Ammon's horn (tissue), 1 donor: ENCODE results near the gene ARHGDIB.

Experiments used
- DNase-seq: peaks from one replicate; pipeline ENCODE4 v3.0.0-alpha.2; 2016; ENCODE audit warnings: low spot score

The ARHGDIB gene

DNA sequence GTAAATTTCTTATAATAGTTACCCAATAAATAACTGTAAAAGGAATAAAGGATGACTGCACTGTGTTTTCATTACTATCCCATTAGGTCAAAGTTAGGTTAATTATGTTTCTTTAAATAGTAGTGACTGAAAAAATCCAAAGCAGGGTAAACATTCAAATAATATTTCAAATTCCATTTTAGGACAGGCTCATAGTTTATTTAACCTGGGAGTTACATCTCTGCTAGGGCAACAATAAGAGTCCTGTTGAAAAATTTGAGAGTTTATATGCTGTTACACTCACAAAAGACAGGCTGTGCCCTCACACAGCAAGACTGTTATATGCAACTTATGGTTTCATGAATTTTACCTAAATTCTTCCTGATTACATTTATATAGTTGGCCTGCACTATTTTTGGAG is 31.1 kb downstream of the ARHGDIB start:
- no peak for DNase-seq

DNA sequence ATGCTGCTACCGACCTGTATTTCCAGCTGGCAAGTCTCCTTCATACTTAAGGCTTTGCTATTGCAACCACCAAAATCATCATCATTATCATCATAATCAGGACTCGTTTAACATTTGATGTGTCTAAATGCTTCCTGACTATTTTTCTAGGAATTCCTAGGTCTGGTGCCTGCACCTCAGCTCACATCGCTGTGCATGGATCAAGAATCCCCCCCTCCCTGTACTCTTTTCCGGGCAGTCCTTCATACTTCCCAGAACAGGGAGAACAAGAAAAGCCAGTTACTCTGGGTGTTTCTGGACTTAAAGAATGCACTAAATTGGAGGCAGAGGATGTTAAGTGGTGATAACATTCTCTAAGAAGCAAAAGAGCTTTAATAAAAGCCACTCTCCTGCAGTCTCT is 32.5 kb downstream of the ARHGDIB start:
- no peak for DNase-seq

DNA sequence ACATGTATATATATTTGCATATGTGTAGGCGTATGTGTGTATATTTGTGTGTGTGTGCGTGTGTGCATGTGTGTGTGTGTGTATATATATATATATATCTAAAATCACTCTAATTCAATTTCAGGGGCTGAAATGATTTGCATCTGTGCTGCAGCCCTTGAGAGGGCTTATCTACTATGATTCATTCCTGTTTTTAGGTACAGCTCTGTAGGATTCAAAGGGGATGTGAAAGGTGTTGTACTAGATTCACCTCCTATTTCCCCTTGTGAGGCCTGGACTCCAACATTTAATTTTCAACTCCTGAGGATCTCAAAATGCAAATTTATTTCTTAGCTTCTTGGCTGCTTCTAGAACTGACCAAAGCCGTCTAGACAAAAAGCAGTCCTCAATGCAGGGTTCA is 34.1 kb downstream of the ARHGDIB start:
- no peak for DNase-seq

DNA sequence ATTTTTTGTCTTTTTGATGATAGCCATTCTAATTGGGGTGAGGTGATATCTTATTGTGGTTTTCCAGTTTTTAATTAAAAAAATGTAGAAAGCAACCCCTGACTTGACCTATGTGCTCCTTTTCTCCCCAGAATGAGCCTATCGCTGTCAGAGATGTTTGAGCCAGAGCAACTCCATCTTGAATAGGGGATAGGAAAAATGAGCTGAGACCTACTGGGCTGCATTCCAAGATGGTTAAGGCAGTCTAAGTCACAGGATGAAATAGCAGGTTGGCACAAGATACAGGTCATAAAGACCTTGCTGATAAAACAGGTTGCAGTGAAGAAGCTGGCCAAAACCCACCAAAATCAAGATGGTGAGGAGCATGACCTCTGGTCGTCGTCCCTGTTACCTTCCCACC is 36.9 kb downstream of the ARHGDIB start:
- no peak for DNase-seq

DNA sequence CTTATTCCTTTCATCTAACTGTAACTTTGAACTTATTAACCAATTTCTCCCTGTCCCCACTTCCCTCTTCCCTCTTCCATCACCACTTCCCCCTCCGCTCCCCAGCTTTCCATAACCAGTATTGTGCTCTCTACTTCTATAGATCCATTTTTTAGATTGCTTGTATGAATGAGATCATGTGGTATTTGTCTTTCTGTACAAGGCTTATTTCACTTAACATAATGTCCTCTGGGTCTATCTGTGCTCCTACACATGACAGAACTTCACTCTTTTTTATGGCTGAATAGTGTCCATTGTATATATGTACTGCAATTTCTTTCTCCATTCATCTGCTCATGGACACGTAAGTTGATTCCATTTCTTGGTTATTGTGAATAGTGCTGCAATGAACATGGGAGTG is 37.5 kb downstream of the ARHGDIB start:
- DNase-seq, result no peak

DNA sequence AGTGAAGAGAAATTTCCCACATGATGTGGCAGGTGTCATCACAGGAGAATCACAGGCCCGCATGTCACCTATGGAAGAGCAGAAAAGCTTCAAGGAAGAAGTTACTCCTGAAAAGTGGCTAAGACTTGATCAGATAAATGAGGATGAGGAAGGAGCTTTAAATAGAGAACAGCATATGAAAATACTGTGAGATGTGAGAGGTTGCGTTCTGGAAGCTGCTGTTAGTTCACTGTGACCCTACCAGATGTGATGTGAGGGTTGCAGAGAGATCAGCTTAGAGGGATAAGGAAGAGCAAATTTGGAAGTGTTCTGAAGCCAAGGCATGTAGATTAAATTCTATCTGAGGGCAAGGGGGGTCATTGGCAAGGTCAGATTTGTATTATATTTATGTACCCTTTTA is 40.2 kb downstream of the ARHGDIB start:
- DNase-seq, result no peak

DNA sequence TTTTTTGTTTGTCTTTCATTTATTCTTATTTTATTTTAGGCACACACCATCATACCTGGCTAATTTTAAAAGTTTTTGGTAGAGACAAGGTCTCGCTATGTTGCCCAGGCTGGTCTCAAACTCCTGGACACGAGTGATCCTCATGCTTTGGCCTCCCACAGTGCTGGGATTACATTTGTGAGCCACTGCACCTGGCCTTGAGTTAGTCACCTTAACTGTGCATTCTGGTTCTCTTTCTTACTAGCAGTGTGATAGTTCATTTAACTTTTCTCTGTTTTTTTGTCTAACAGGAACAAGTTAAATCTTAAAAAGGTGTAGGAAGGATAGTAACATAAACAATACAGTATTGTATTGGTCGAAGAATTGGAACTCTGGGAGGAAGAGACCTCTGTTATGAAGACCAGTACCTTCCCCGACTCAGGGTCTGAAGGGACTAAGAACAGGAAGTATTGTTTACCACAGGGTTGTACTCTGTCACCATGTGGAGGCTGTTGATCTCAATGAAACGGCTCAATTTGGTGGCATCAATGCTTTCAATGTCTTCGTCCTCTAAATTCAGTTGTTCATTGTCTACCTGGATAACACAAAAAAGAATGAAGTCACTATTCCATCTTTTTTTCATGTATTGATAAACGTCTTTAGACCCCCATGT is 40.8 kb downstream of the ARHGDIB start:
- no peak for DNase-seq

DNA sequence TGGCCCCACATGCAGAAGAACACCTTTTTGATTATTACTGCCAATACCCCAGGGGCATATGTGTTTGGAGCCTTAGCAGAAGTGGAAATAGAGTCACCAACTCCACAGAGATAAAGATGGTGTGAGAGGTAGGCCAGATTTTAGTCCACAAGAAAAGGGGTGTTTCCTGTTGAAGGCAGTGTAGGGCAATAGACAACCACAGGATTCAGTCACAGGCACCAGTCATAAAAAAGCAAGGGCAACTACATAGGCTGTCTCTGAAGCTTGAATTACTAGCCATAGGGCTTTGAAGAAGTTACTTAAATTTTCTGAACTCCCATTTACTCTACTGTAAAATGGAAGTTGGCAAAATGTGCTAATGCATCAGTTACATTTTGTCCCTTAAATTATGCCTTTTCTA is 41.9 kb downstream of the ARHGDIB start:
- no peak for DNase-seq

DNA sequence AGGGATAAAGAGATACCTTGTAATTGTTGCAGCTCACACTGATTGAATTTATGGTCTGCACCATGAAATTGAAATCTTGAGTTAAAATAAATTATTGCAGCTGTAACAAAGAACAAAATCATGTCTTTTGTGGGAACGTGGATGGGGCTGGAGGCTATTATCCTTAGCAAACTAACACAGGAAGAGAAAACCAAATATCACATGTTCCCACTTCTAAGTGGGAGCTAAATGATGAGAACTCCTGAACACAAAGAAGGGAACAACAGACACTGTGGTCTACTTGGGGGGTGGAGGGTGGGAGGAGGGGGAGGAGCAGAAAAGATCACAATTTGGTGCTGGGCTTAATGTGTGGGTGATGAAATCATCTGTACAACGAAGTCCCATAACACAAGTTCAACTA is 45.7 kb downstream of the ARHGDIB start:
- DNase-seq, result no peak

DNA sequence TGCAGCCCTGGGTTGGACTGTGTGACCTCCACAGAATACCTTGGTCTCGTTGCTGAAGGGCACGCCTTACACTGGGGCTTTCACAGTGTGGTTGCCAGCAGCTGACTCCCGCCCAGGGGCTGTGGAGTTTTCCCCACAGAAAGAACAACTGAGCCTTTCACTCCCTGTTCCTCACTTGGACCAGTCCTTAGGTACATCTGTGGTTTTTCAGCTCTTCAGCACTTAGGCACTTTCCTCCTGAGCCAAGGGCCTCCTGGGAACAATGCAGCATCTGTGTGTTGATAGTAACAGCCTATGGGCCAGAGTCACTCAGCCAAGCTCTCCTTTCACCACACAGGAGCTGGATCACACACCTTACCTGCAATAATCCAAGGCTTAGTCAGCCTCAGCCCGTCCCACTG is 48.0 kb downstream of the ARHGDIB start:
- DNase-seq, result no peak

DNA sequence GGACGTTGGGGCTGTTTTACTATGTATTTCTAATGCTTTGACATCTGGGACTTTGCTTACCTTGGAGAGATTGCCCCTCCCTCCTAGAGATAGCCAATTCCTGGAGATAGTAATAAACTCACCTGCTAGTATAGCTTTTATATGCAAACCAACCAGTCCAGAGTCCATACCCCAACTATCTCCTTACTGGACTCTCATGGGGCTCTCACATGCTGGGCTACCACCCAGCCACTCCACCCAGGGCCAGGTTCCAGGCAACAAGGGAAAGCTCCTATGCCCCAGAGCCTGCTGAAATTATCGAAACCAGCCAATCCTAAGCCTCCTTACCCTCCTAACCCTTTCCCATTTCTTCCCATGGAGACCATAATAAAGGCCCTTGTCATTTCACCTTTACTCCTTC is 50.3 kb downstream of the ARHGDIB start:
- no peak for DNase-seq

DNA sequence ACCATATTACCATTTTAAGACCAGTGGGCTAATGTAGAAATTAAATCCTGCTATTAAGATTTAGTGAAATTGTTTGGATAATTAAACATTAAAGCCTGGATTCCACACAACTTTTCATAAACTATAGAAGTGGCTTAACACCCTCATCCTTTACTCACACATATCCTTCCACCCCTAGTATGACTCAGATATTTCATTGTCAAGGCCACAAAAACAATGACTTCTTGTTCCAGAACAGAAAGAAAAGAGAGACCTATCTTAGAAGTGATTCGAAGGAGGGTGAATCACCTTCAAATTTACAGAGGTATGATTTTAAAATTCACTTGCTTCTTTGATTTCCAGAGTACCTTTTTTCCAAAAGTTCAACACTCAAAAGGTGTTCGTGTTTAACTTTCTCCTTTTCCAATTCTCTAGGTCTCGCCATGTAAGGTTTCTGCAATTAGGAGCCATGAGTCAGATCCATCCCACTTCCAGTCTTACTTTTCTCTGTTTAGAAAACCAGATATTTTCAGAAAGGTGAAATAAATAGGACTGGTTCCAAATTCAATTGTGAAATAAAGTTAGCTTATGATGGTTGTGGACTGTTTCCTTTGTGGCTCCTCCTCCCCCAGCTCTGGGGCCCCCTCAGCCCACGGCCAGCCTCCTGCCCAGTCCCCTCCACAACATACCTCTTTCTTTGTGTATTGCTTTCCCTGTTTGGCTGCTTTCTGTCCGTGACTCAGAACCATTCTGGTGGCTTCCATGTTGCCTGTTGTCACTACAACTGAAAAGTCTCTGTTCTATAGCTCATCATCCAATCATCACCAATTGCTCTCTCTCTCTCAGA is 51.1 kb downstream of the ARHGDIB start:
- no peak for DNase-seq

DNA sequence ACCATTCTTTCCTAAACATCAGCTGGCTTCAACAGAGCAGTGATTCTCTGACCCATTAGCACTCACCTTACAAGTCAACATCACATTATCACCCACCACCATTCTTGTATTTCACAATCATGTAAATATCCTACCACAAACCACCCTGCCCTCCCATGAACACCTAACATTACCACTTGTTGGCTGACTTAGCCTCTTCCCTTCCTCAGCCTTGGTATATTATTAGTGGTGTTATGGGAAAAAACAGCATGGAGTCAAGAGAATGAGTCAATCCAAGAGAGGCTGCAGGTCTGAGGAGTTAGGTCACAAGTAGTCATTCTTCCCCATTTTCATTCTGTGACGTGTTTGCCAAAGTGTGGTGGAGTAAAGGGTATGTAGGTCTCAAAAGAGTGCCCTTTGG is 53.4 kb downstream of the ARHGDIB start:
- DNase-seq, result no peak

DNA sequence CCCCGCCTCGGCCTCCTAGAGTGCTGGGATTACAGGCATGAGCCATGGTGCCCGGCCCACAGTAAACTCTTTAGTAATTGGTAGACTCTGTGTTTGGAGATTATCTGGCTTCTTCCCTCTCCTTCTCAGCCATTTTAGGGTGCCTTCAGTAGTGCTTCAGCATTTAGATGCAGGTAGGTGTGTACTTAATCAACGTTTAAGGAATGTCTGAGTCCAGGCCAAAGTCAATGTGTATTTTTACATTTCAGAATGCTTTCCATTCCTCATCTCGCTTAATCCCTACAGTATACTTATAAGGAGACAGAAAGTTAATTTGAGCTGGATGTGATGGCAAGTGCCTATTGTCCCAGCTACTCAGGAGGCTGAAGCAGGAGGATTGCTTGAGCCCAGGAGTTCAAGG is 55.3 kb downstream of the ARHGDIB start:
- no peak for DNase-seq

DNA sequence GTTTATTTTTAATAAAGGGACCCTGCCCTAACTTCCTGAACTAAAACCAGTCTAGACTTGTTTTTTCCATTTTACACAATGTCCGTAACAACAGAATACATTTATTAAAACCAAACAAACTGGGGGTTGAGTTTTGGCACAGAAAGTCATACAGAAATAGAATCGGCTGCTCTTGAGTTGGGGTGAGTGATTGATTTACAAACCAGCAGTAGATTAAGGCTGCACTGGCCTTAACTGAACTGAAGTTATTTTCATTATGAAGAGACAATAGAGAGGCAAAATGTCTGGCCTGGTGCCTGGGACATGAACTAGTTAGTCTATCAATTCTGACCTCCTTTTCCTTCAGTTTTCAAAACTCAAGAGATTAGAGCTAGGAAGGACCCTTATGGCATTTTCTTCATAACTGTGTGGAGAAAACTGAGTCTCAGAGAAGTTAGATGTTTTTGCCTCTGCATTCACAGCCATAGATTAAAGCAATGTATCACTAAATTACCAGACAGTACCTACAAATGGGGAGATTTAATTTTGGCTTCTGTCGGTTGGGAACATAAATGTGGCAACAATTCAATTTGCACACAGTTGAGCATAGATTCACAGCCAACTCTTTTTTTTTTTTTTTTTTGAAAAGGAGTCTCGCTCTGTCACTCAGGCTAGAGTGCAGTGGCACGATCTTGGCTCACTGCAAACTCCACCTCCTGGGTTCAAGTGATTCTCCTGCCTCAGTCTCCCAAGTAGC is 56.0 kb downstream of the ARHGDIB start:
- DNase-seq, result no peak

DNA sequence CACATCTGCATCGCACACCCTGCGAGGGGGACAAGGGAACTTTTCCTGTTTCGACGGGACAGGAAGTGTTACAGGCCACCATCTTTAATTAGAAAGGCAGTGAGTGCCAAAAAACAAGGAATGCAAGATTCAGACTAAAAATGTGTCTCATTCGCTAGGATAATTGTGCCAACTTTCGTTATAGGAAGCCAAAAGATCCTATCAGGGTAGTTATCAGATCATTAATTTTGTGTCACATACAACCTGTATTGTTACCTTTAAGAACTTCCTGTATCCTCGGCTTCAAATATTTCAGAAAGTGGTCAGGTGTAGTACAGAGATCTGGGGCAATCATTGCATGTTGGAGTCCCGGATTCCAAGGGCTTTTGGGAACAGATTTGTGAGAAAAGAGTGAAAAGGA is 56.5 kb downstream of the ARHGDIB start:
- no peak for DNase-seq

DNA sequence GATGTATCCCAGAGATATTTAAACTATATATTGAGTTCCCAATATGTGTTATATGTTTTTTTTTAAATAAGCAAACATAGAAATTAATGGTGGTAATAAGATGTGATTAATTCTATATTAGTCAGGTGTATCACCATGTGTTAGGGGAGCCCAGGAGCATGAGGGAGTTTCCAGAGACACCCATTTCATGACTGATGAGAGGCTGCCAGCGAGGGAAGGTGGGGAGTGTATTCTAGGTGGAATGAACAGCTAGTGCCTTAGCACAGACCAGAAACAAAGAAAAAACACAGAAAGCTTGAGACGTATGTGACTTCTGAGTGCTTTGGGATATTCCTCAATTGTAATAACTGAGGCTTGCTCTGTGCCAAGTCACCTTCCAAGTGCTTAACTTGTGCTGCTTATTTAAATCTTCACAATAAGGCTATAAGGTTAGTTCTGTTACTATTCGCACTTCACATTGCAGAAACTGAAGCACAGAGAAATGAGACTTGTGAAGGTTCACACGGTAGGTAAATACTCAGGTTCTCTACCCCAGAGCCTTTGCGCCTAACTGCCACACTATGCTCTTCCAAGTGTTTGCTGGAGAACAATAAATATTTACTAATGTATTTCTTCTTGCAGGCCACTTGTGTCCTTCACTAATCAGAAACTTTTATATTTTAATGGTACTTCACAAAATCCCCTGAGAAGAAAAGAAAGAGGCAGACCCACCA is 57.9 kb downstream of the ARHGDIB start:
- DNase-seq, result no peak

DNA sequence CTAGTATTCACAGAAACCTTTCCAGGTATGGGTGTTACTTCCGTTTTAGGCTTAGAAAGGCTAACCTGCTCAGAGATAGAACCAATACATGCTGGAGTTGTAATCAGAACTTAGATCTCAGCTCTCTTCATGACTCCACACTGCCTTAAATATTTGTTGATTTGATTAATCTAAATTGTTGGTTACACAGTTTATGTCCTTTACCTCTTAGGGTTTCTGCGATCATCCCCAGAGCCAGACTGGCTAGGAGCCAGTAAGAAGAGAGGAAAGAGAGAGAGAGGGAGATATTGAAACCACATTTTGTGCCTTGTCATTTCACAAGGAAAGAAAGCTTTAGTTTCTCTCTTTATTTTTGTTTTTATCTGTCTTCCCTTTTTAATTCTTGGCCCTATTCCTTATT is 58.9 kb downstream of the ARHGDIB start:
- DNase-seq, result no peak

DNA sequence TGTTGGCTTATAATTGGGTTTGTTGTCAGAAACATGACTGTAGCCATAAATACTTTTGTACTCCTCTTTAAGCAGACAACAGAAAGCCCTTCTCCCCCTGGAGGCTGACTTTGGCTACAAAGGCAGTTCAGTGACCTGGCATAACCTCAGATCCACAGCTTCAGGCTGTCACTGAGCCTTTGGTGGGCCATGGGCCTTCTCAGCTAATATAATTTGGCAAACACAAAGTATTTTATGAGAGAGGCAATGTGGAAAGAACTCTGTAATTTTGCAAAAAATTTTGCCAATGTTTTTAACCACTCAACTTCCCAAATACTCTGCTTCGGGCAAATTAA is 60.2 kb downstream of the ARHGDIB start:
- DNase-seq, result no peak

DNA sequence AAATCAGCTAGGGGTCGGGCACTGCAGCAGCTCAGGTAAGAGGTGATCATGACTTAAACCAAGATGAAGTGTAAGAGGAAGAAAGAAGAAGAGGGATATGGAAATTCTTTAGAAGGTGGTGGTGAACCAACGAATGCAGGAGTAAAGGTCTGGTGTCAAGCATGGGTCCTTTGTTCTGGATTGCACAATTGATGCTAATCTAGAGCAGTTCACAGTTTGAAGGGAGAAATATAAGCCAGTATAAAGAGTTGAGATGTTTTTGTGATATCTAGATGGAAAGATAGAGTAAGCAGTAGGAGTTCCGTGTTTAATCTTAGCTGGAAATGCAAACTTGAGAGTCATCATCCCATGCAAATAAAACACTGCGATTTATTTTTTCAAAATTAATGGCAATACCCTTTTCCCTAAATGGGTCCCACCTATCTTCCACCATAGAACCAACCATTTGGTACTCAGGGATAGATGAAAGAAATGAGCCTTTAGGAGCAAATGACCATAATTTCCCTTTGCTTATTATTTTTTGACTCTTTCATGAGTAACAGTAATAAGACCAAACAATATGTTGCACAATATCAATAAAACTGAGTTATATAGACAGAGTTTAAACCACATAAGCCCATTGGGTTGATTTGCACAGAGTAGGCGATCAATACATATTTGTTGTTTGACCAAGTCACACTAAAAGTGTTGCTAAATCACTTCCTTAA is 60.7 kb downstream of the ARHGDIB start:
- no peak for DNase-seq

DNA sequence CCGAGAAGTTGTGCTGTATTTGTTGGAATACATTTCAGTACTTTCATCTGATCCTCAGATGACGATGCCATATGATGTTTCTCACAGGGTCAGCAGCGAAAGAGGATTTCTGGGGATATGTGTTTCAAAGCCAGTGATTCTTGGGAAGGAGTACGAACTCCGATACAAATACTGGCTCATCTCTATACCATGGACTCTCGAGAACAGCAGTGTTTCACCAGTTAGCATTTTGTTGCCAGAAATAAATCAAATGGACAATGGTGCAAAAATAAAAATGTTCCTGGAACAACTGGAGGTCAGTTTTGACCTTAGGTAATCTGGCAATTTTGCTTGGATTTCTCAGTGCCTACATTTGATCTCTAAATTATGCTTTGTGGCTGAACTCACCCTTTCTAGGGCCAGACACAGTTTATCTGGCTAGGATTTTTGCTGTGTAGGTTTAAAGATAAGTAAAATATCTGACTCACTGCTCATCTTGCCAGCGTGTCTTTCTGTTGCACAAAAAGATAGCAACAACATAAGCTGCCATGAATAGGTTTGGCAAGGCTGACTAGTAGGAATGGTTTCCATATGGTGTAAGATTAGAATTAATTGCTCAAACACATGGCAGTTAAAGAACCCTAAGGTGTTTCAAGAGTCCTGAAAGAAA is 64.8 kb downstream of the ARHGDIB start:
- DNase-seq, result peak; percentile 23
